Osteocyte (in vitro differentiated cells): ENCODE results near the gene KRT4. TPM values are rescaled to one million over a fixed set of nuclear protein-coding genes. Genes with fewer than 3 reads are reported as not detected.

Source experiments
- DNase-seq: peaks from one replicate; pipeline ENCODE4 v3.0.0; 2021; ENCODE audit warnings: mixed read lengths; ENCODE audit not compliant: unreplicated experiment; ENCODE audit errors: extremely low spot score
- H3K27ac Mint-ChIP-seq: one replicate; pipeline ENCODE4 v1.8.0; 2021; ENCODE audit warnings: mild to moderate bottlenecking, mixed read lengths; ENCODE audit not compliant: unreplicated experiment
- H3K27me3 Mint-ChIP-seq: one replicate; pipeline ENCODE4 v1.8.0; 2021; ENCODE audit warnings: mixed read lengths; ENCODE audit not compliant: unreplicated experiment
- H3K36me3 Mint-ChIP-seq: one replicate; pipeline ENCODE4 v1.8.0; 2021; ENCODE audit warnings: mixed read lengths; ENCODE audit not compliant: unreplicated experiment
- H3K4me1 Mint-ChIP-seq: one replicate; pipeline ENCODE4 v1.8.0; 2021; ENCODE audit warnings: mixed read lengths; ENCODE audit not compliant: unreplicated experiment
- H3K4me3 Mint-ChIP-seq: one replicate; pipeline ENCODE4 v1.8.0; 2021; ENCODE audit warnings: mild to moderate bottlenecking, moderate library complexity, mixed read lengths; ENCODE audit not compliant: unreplicated experiment
- H3K9me3 Mint-ChIP-seq: one replicate; pipeline ENCODE4 v1.8.0; 2021; ENCODE audit warnings: mixed read lengths; ENCODE audit not compliant: unreplicated experiment
- CTCF ChIP-seq: fragments of 200-600 bp; sonication (generic); IDR thresholded peaks from 2 replicates; pipeline ENCODE4 v1.5.0; 2021; ENCODE audit warnings: antibody characterized with exemption, mild to moderate bottlenecking, moderate library complexity
- total RNA-seq: library from RNA; stranded (reverse); gene quantifications from 2 replicates; pipeline ENCODE4 v1.2.1, GENCODE V29; 2021

KRT4 gene
- total RNA-seq, 1 donor from 2014 or later, result not detected

GRCh38 chr12:52769354-52769753 is 44.6 kb downstream of the KRT4 start:
- Mint-ChIP-seq H3K36me3 (no peaks in the 10 kb centered on the region), H3K27me3 (peaks cover 55% of the 10 kb centered on the region), H3K4me1 (no peaks in the 10 kb centered on the region), H3K9me3 (no peaks in the 10 kb centered on the region), H3K27ac (no peak overlapping the region), H3K4me3 (no peak overlapping the region)
- DNase-seq, result no peak
- no peak for TF ChIP-seq CTCF

GRCh38 chr12:52768479-52769200 is 45.3 kb downstream of the KRT4 start:
- TF ChIP-seq CTCF, result no peak
- Mint-ChIP-seq H3K27ac (no peak overlapping the region), H3K4me1 (no peaks in the 10 kb centered on the region), H3K27me3 (peaks cover 60% of the 10 kb centered on the region), H3K36me3 (no peaks in the 10 kb centered on the region), H3K4me3 (no peak overlapping the region), H3K9me3 (no peaks in the 10 kb centered on the region)
- no peak for DNase-seq

GRCh38 chr12:52767427-52767826 is 46.5 kb downstream of the KRT4 start:
- Mint-ChIP-seq H3K27ac (no peak overlapping the region), H3K4me1 (no peaks in the 10 kb centered on the region), H3K27me3 (peaks cover 52% of the 10 kb centered on the region), H3K36me3 (no peaks in the 10 kb centered on the region), H3K9me3 (peaks cover 3% of the 10 kb centered on the region), H3K4me3 (no peak overlapping the region)
- DNase-seq, result no peak
- no peak for TF ChIP-seq CTCF

GRCh38 chr12:52767020-52767379 is 46.9 kb downstream of the KRT4 start:
- Mint-ChIP-seq H3K36me3 (no peaks in the 10 kb centered on the region), H3K27me3 (peaks cover 52% of the 10 kb centered on the region), H3K4me1 (no peaks in the 10 kb centered on the region), H3K4me3 (no peak overlapping the region), H3K9me3 (peaks cover 6% of the 10 kb centered on the region), H3K27ac (no peak overlapping the region)
- no peak for TF ChIP-seq CTCF
- no peak for DNase-seq

- TF ChIP-seq CTCF, result no peak
- H3K27me3 Mint-ChIP-seq, result peaks cover 52% of the 10 kb centered on the region
- H3K4me1 Mint-ChIP-seq, result no peaks in the 10 kb centered on the region
- no peaks in the 10 kb centered on the region for H3K36me3 Mint-ChIP-seq
- H3K9me3 Mint-ChIP-seq, result peaks cover 6% of the 10 kb centered on the region
- no peak overlapping the region for H3K27ac Mint-ChIP-seq
- no peak for DNase-seq
- no peak overlapping the region for H3K4me3 Mint-ChIP-seq
These were observed 47.4 kb downstream of the KRT4 start for GRCh38 chr12:52766351-52767019.
